Caco-2 (cell line): ENCODE results near the gene CALD1. TPM values are rescaled to one million over a fixed set of nuclear protein-coding genes. Genes with fewer than 3 reads are reported as not detected.
A peak's percentile ranks its signal among the peaks of the same experiment; 100 is the strongest.

Experiments used
- BruUV-seq: library from RNA; stranded (reverse); fragments of 400-500 nt; replicated peaks from 2 replicates; lab custom pipeline; 2021; lab: Mats Ljungman, UMichigan
- CTCF ChIA-PET: fragments of 300-600 bp; sonication (Branson Sonifier 250); formaldehyde crosslinking; loops from one replicate; lab custom pipeline; 2022; ENCODE audit warnings: antibody characterized with exemption; lab: Charles Lee
- POLR2A ChIA-PET: fragments of 300-600 bp; sonication (Branson Sonifier 250); formaldehyde crosslinking; loops from one replicate; lab custom pipeline; 2022; ENCODE audit warnings: antibody characterized with exemption; lab: Charles Lee
- DNase-seq, 2 experiments: peaks; one replicate each; pipeline versions ENCODE4 v3.0.0 to v3.0.0-alpha.2; 2020 to 2022
- H3K27me3 ChIP-seq: replicated peaks from 2 replicates; pipeline ENCODE4 v1.6.0; 2011; ENCODE audit warnings: low read length; ENCODE audit not compliant: control insufficient read depth, insufficient read depth
- H3K36me3 ChIP-seq: 2 replicates; pipeline ENCODE4 v1.5.1; 2011; ENCODE audit warnings: low read length; ENCODE audit not compliant: control insufficient read depth, insufficient read depth
- H3K4me1 ChIP-seq: fragments of 250-450 bp; sonication (Bioruptor Pico); 2 replicates; pipeline ENCODE4 v1.5.1; 2020; ENCODE audit warnings: mild to moderate bottlenecking
- H3K4me3 ChIP-seq: 2 replicates; pipeline ENCODE4 v1.5.1; 2011; ENCODE audit warnings: low read depth, mild to moderate bottlenecking, control low read depth, low read length
- H3K9me3 ChIP-seq: fragments of 250-450 bp; sonication (Bioruptor Pico); 2 replicates; pipeline ENCODE4 v1.5.1; 2020; ENCODE audit warnings: mild to moderate bottlenecking, moderate library complexity
- H3K27ac Mint-ChIP-seq: one replicate; pipeline ENCODE4 v1.8.0; 2022; ENCODE audit warnings: mixed read lengths; ENCODE audit not compliant: unreplicated experiment
- H3K27me3 Mint-ChIP-seq: one replicate; pipeline ENCODE4 v1.8.0; 2022; ENCODE audit warnings: mixed read lengths; ENCODE audit not compliant: insufficient read depth, unreplicated experiment
- H3K36me3 Mint-ChIP-seq: one replicate; pipeline ENCODE4 v1.8.0; 2022; ENCODE audit warnings: mild to moderate bottlenecking, mixed read lengths; ENCODE audit not compliant: insufficient read depth, unreplicated experiment
- H3K4me1 Mint-ChIP-seq: one replicate; pipeline ENCODE4 v1.8.0; 2022; ENCODE audit warnings: low read depth, mixed read lengths; ENCODE audit not compliant: unreplicated experiment
- H3K4me3 Mint-ChIP-seq: one replicate; pipeline ENCODE4 v1.8.0; 2022; ENCODE audit warnings: mild to moderate bottlenecking, moderate library complexity, mixed read lengths; ENCODE audit not compliant: unreplicated experiment
- H3K9me3 Mint-ChIP-seq: one replicate; pipeline ENCODE4 v1.8.0; 2022; ENCODE audit warnings: mixed read lengths; ENCODE audit not compliant: unreplicated experiment
- CTCF ChIP-seq, 2 experiments: fragments of 200-600 bp in 1 of 2; IDR thresholded peaks; 1 replicate in 1 of 2; 2 replicates in 1 of 2; pipeline versions ENCODE4 v1.5.1 to v1.8.0; 2011 to 2022; ENCODE audit warnings: antibody characterized with exemption in 1 of 2, control low read depth in 1 of 2, inconsistent platforms in 1 of 2, low read depth in 1 of 2, low read length in 1 of 2, mild to moderate bottlenecking in 1 of 2, moderate library complexity in 1 of 2; ENCODE audit not compliant: insufficient read depth in 1 of 2, severe bottlenecking in 1 of 2, unreplicated experiment in 1 of 2
- intact Hi-C: fragments of 100-400 bp; cut with micrococcal nuclease; formaldehyde crosslinking; loops from one replicate; pipeline ENCODE4 v1.10.0; 2022; ENCODE audit not compliant: unreplicated experiment
- total RNA-seq: library from RNA; stranded (reverse); gene quantifications from 2 replicates; pipeline ENCODE4 v1.2.3, GENCODE V29; 2022

Gene CALD1
- total RNA-seq, 1 experiment from 2014 or later, result 155 TPM

- no peaks in the 10 kb centered on the region for H3K9me3 ChIP-seq
- no peak for TF ChIP-seq CTCF (IDR thresholded peaks at IDR 0.05; ENCODE audit: insufficient read depth in 1 of 2, low read depth in 1 of 2, low read length in 1 of 2, severe bottlenecking in 1 of 2, unreplicated experiment in 1 of 2)
- Mint-ChIP-seq H3K4me3 (no peak overlapping the region), H3K4me1 (peaks cover 68% of the 10 kb centered on the region), H3K9me3 (no peaks in the 10 kb centered on the region), H3K36me3 (peaks cover 95% of the 10 kb centered on the region), H3K27ac (no peak overlapping the region), H3K27me3 (no peaks in the 10 kb centered on the region)
- no peaks in the 10 kb centered on the region for H3K27me3 ChIP-seq
- no TSS peak for BruUV-seq
- H3K4me1 ChIP-seq, result peaks cover 52% of the 10 kb centered on the region
- no peak for DNase-seq
- H3K36me3 ChIP-seq, result no peaks in the 10 kb centered on the region; the same call in 1 of the 2 replicates
- intact Hi-C loops, result loop anchor here (2.0 to 10.0 kb wide), 2 partner anchors 225 to 511 kb away; partner anchors contain the start of gene CYREN
- ChIA-PET CTCF (interaction anchor here (1.2 kb wide), 1 partner anchor 67 kb away, joined by 3 read pairs; no protein-coding TSS in a partner anchor), POLR2A (no interaction called here)
- H3K4me3 ChIP-seq, result no peak overlapping the region
Observed at GRCh38 chr7:134945691-134946090, 166.3 kb downstream of the CALD1 start.

- peaks cover 93% of the 10 kb centered on the region for H3K36me3 Mint-ChIP-seq
- no peaks in the 10 kb centered on the region for H3K27me3 ChIP-seq
- no peaks in the 10 kb centered on the region; the same call in 1 of the 2 replicates for H3K36me3 ChIP-seq
- H3K9me3 Mint-ChIP-seq, result no peaks in the 10 kb centered on the region
- intact Hi-C loops, result loop anchor here (10.0 kb wide), 1 partner anchor 511 kb away; no protein-coding TSS in a partner anchor
- ChIA-PET POLR2A (no interaction called here), CTCF (no interaction called here)
- H3K4me1 Mint-ChIP-seq, result peaks cover 62% of the 10 kb centered on the region
- no peaks in the 10 kb centered on the region for H3K9me3 ChIP-seq
- no peak for DNase-seq
- H3K4me3 ChIP-seq, result no peak overlapping the region
- no peak overlapping the region for H3K4me3 Mint-ChIP-seq
- H3K27me3 Mint-ChIP-seq, result no peaks in the 10 kb centered on the region
- TF ChIP-seq CTCF (IDR thresholded peaks at IDR 0.05; ENCODE audit: insufficient read depth in 1 of 2, low read depth in 1 of 2, low read length in 1 of 2, severe bottlenecking in 1 of 2, unreplicated experiment in 1 of 2), result no peak
- H3K4me1 ChIP-seq, result peaks cover 46% of the 10 kb centered on the region
- H3K27ac Mint-ChIP-seq, result peak overlapping the region; percentile 36
- no TSS peak for BruUV-seq
Observed at GRCh38 chr7:134946260-134946659, 166.8 kb downstream of the CALD1 start.

GRCh38 chr7:134947329-134947728, 167.9 kb downstream of the CALD1 start:
- POLR2A ChIA-PET, result no interaction called here
- H3K36me3 ChIP-seq, result no peaks in the 10 kb centered on the region; the same call in 1 of the 2 replicates
- H3K9me3 Mint-ChIP-seq, result no peaks in the 10 kb centered on the region

More at GRCh38 chr7:134947329-134947728, 167.9 kb downstream of the CALD1 start:
- H3K27me3 ChIP-seq, result no peaks in the 10 kb centered on the region
- no TSS peak for BruUV-seq
- intact Hi-C loops, result loop anchor here (10.0 kb wide), 1 partner anchor 513 kb away; no protein-coding TSS in a partner anchor
- peaks cover 93% of the 10 kb centered on the region for H3K36me3 Mint-ChIP-seq
- peaks cover 51% of the 10 kb centered on the region for H3K4me1 Mint-ChIP-seq
- CTCF ChIA-PET, result no interaction called here
- peaks cover 36% of the 10 kb centered on the region for H3K4me1 ChIP-seq
- H3K4me3 Mint-ChIP-seq, result peak overlapping the region; percentile 23
- no peaks in the 10 kb centered on the region for H3K9me3 ChIP-seq
- H3K27ac Mint-ChIP-seq, result peak overlapping the region; percentile 36
- no peak for TF ChIP-seq CTCF (IDR thresholded peaks at IDR 0.05; ENCODE audit: insufficient read depth in 1 of 2, low read depth in 1 of 2, low read length in 1 of 2, severe bottlenecking in 1 of 2, unreplicated experiment in 1 of 2)
- no peaks in the 10 kb centered on the region for H3K27me3 Mint-ChIP-seq
- no peak for DNase-seq
- H3K4me3 ChIP-seq, result no peak overlapping the region
